ENCODE results near the gene DOC2A. TPM values are rescaled to one million over a fixed set of nuclear protein-coding genes. Genes with fewer than 3 reads are reported as not detected.

The DOC2A gene
- total and polyA plus RNA-seq, 9 of the 15 experiments (the other 6 are each of a cell fraction or from before 2014, with no cell fraction given), result 0.03 to 0.38 (median 0.28) TPM; not detected in 1

DNA sequence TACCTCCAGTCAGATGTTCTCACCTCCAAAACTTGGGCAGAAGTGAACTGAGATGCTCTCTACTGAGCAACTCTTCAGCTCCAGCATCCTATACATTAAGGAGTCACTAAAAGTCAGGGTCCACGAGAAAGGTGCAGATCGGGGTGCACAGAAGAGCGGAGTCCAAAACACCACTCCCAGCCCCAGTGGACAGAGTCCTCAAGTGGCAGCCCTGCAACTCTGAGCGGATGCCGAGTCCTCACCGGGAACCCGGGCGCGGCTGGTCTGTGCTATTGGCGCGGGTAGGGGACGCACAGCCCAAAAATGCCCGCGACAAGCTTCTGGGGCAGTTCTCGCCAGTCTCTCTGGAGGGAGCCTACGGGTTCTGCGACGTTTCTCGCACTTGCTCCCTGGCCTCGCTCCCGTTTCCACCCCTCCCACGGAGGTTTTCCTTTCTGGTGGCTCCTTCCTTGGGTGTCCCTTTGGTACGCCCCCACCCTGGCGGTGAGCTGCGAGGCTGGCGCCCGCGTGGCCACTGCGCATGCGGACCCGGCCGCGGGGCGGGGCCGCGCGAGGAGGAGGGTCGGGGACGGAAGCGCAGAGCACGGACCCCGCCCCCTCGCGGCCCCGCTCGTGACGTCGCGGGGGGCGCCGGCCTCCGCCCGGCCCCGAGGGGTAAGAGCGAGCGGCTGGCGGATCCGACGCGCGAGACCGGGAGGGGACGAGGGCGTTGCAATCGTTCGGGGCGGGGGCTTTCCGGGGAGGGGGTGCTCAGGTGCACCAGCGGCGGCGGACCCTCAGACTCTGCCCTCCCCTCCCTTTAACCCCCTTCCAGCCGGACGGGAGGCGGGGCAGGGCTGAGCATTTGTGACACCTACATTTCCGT lies 49.1 kb downstream of the DOC2A start, which contains the start of gene TMEM219 (continued):
- TF ChIP-seq HMG20A (CRISPR knock-in tag; conservative IDR thresholded peaks at IDR 0.05) (no peak), CCNT2 (IDR thresholded peaks at IDR 0.05; ENCODE audit: borderline replicate concordance, extremely low read depth, insufficient read length, low read depth, low read length) (peak; percentile 58), TAF7 (tag; IDR thresholded peaks at IDR 0.05) (peak; percentile 69), NR4A1 (CRISPR knock-in tag; IDR thresholded peaks at IDR 0.05) (no peak), NR4A1 (tag; IDR thresholded peaks at IDR 0.05) (no peak), LCOR (CRISPR knock-in tag; IDR thresholded peaks at IDR 0.05) (peak; percentile 24; the same call in 1 of the 2 replicates), YY1 (IDR thresholded peaks at IDR 0.05; ENCODE audit: borderline replicate concordance in 1 of 3, control insufficient read depth in 1 of 3, extremely low read depth in 1 of 3, insufficient read depth in 3 of 3, insufficient read length in 1 of 3, insufficient replicate concordance in 2 of 3, low read depth in 1 of 3, low read length in 2 of 3) (peak in 1 of 3 experiments; percentile 35), HDAC2 (IDR thresholded peaks at IDR 0.05) (0 out of 2 replicates have a peak, but pooled peaks have one; percentile 39), ESRRA (IDR thresholded peaks at IDR 0.05; ENCODE audit: borderline replicate concordance, low read depth) (peak; percentile 61; the same call in 1 of the 2 replicates), SLC30A9 (CRISPR knock-in tag; IDR thresholded peaks at IDR 0.05) (no peak), ZBTB7A (IDR thresholded peaks at IDR 0.05; ENCODE audit: borderline replicate concordance, control insufficient read depth, low read depth, low read length) (peak; percentile 97), ZNF263 (CRISPR knock-in tag; IDR thresholded peaks at IDR 0.05; ENCODE audit: borderline replicate concordance) (peak; percentile 52; the same call in 1 of the 2 replicates), SUPT5H (IDR thresholded peaks at IDR 0.05) (peak; percentile 74), ZNF586 (CRISPR knock-in tag; conservative IDR thresholded peaks at IDR 0.05) (no peak), SIN3A (IDR thresholded peaks at IDR 0.05; ENCODE audit: borderline replicate concordance in 2 of 2, control insufficient read depth in 1 of 2, low read depth in 2 of 2, low read length in 2 of 2) (peak; percentile 18 to 51; a peak in 1 of 4 replicates), POLR2A (conservative IDR thresholded peaks at IDR 0.05) (peak; percentile 78)
- TF ChIP-seq, protein P1, sequence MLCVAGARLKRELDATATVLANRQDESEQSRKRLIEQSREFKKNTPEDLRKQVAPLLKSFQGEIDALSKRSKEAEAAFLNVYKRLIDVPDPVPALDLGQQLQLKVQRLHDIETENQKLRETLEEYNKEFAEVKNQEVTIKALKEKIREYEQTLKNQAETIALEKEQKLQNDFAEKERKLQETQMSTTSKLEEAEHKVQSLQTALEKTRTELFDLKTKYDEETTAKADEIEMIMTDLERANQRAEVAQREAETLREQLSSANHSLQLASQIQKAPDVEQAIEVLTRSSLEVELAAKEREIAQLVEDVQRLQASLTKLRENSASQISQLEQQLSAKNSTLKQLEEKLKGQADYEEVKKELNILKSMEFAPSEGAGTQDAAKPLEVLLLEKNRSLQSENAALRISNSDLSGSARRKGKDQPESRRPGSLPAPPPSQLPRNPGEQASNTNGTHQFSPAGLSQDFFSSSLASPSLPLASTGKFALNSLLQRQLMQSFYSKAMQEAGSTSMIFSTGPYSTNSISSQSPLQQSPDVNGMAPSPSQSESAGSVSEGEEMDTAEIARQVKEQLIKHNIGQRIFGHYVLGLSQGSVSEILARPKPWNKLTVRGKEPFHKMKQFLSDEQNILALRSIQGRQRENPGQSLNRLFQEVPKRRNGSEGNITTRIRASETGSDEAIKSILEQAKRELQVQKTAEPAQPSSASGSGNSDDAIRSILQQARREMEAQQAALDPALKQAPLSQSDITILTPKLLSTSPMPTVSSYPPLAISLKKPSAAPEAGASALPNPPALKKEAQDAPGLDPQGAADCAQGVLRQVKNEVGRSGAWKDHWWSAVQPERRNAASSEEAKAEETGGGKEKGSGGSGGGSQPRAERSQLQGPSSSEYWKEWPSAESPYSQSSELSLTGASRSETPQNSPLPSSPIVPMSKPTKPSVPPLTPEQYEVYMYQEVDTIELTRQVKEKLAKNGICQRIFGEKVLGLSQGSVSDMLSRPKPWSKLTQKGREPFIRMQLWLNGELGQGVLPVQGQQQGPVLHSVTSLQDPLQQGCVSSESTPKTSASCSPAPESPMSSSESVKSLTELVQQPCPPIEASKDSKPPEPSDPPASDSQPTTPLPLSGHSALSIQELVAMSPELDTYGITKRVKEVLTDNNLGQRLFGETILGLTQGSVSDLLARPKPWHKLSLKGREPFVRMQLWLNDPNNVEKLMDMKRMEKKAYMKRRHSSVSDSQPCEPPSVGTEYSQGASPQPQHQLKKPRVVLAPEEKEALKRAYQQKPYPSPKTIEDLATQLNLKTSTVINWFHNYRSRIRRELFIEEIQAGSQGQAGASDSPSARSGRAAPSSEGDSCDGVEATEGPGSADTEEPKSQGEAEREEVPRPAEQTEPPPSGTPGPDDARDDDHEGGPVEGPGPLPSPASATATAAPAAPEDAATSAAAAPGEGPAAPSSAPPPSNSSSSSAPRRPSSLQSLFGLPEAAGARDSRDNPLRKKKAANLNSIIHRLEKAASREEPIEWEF (CRISPR knock-in tag; IDR thresholded peaks at IDR 0.05), result no peak
- TF ChIP-seq, protein P2, sequence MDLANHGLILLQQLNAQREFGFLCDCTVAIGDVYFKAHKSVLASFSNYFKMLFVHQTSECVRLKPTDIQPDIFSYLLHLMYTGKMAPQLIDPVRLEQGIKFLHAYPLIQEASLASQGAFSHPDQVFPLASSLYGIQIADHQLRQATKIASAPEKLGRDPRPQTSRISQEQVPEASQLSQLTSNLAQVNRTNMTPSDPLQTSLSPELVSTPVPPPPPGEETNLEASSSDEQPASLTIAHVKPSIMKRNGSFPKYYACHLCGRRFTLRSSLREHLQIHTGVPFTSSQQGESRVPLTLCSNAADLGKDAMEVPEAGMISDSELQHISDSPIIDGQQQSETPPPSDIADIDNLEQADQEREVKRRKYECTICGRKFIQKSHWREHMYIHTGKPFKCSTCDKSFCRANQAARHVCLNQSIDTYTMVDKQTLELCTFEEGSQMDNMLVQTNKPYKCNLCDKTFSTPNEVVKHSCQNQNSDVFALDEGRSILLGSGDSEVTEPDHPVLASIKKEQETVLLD (IDR thresholded peaks at IDR 0.05), result peak; percentile 66
